Ureter (tissue), 1 donor: Measurements from ENCODE around the gene SLC35F1. TPM values are rescaled to one million over a fixed set of nuclear protein-coding genes. Genes with fewer than 3 reads are reported as not detected.
"Not testable (repeated sequence)": the region's sequence is repeated elsewhere in the genome, so short reads cannot be mapped to it uniquely, and the experiment has no call there.

Source experiments
- DNase-seq: peaks from one replicate; pipeline ENCODE4 v3.0.0-alpha.2; 2020; ENCODE audit warnings: low spot score
- total RNA-seq: library from RNA; stranded (reverse); gene quantifications from one replicate; pipeline ENCODE4 v1.2.4, GENCODE V29; 2023
- donor health status: DM: yes; HTN: yes; CAD: no.

SLC35F1 gene
- total RNA-seq, result 0.91 TPM

- no peak for DNase-seq
Measured at GRCh38 chr6:117906958-117907600, at the start of gene SLC35F1. Gene SLC35F1, plus strand, starts transcription at chr6:117907264.

- DNase-seq, result not testable (repeated sequence)
Measured at GRCh38 chr6:117858601-117859000, 48.5 kb upstream of the SLC35F1 start.

GRCh38 chr6:117861545-117861944 lies 45.5 kb upstream of the SLC35F1 start:
- no peak for DNase-seq

GRCh38 chr6:117866561-117866960 lies 40.5 kb upstream of the SLC35F1 start:
- DNase-seq, result no peak

GRCh38 chr6:117870486-117871242 lies 36.4 kb upstream of the SLC35F1 start:
- DNase-seq, result no peak

GRCh38 chr6:117880824-117881223 lies 26.2 kb upstream of the SLC35F1 start:
- no peak for DNase-seq

GRCh38 chr6:117890172-117890571 lies 16.9 kb upstream of the SLC35F1 start:
- no peak for DNase-seq

GRCh38 chr6:117906507-117906957 lies 532 bp upstream of the SLC35F1 start:
- DNase-seq, result no peak

GRCh38 chr6:117907601-117908245 lies 659 bp downstream of the SLC35F1 start:
- no peak for DNase-seq

- no peak for DNase-seq
Measured at GRCh38 chr6:117908246-117909068, 1.4 kb downstream of the SLC35F1 start.

GRCh38 chr6:117909638-117910037 lies 2.6 kb downstream of the SLC35F1 start:
- DNase-seq, result no peak

- no peak for DNase-seq
Measured at GRCh38 chr6:117910549-117910948, 3.5 kb downstream of the SLC35F1 start.

- DNase-seq, result no peak
Measured at GRCh38 chr6:117911150-117911549, 4.1 kb downstream of the SLC35F1 start.

- no peak for DNase-seq
Measured at GRCh38 chr6:117911660-117912059, 4.6 kb downstream of the SLC35F1 start.

GRCh38 chr6:117915846-117916245 lies 8.8 kb downstream of the SLC35F1 start:
- DNase-seq, result no peak

GRCh38 chr6:117916483-117916882 lies 9.4 kb downstream of the SLC35F1 start:
- DNase-seq, result no peak

GRCh38 chr6:117917176-117917575 lies 10.1 kb downstream of the SLC35F1 start:
- no peak for DNase-seq

- no peak for DNase-seq
Measured at GRCh38 chr6:117918454-117918853, 11.4 kb downstream of the SLC35F1 start.

GRCh38 chr6:117919275-117919674 lies 12.2 kb downstream of the SLC35F1 start:
- no peak for DNase-seq

- DNase-seq, result no peak
Measured at GRCh38 chr6:117919775-117920729, 13.0 kb downstream of the SLC35F1 start.

GRCh38 chr6:117924690-117925089 lies 17.6 kb downstream of the SLC35F1 start:
- no peak for DNase-seq
